NOMO-1 treated with dmso at 0.1 percent for 144 hours (cell line): ENCODE results near the gene TMEM121.

ENCODE experiments used
- DNase-seq: peaks from one replicate; lab custom pipeline; 2025; ENCODE audit not compliant: unreplicated experiment; lab: John Stamatoyannopoulos, UW

The TMEM121 gene

DNA sequence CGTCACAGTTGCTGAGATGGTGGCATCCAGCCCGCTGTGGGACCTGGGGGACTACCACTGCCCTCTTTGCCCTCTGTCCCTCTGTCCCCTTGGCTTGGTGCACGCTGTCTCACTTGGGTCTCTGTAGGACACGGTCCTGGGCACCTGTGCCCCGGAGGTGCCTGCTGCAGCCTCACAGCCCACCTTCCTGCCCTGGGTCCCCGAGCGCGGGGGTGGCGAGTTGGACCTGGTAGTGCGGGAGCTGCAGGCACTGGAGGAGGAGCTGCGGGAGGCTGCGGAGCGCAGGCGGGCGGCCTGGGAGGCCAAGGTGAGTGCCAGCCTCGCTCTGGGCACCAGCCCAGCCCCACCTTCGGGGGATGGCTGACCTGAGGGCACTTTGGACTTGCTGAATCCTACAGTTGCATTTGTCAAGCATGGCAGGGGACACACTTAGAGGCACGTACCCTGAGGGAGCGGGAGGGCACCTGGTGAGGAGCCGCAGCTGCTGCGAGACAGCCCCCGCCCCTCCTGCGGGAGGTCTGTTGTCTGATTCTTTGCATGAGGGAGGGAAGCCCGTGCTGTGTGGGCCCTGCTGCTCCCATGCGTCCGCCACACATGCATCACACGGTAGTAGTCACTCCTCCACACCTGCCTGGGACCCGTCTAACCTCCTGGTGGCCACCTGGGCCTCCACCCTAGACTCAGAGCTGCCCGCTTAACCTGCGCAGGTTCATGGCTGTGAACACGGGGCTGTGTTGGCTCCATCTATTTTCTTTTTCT is 28.5 kb upstream of the TMEM121 start:
- no peak for DNase-seq

DNA sequence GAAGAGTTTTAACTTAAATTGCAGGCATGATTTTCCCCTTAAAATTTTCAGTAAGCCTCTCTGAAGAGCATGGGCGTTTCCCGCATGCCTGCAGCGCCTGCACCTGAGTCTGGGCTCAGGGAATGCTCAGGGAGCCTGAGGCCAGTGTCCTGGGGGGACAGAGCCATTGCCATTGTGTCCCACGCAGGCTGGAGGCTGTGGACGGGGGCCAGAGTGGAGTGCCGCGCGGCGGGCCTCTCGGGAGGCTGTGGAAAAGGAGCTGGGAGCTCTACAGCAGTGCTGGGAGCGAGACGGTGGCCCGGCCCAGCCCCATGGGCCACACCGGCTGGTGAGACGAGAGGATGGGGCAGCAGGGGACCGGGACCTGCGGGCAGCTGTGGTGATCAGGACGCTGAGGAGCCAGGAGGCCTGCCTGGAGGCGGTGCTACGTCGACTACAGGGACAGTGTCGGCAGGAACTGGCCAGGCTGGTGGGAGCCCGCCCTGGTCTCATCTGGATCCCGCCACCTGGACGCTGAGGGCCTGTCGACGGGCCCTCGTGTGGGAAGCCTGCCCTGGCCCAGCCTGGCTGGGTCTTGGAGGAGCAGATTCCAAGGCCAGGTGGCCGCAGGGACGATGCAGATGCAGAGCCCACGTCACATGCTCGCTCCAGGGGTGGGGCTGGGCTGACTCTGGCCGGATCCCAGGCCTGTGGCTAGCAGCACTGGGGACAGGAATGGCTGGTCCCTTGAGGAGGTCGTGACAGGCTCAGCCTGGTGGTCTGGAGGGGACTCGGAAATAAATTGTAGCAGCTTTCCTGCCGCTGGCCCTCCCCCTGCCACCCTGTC is 27.7 kb upstream of the TMEM121 start:
- no peak for DNase-seq

DNA sequence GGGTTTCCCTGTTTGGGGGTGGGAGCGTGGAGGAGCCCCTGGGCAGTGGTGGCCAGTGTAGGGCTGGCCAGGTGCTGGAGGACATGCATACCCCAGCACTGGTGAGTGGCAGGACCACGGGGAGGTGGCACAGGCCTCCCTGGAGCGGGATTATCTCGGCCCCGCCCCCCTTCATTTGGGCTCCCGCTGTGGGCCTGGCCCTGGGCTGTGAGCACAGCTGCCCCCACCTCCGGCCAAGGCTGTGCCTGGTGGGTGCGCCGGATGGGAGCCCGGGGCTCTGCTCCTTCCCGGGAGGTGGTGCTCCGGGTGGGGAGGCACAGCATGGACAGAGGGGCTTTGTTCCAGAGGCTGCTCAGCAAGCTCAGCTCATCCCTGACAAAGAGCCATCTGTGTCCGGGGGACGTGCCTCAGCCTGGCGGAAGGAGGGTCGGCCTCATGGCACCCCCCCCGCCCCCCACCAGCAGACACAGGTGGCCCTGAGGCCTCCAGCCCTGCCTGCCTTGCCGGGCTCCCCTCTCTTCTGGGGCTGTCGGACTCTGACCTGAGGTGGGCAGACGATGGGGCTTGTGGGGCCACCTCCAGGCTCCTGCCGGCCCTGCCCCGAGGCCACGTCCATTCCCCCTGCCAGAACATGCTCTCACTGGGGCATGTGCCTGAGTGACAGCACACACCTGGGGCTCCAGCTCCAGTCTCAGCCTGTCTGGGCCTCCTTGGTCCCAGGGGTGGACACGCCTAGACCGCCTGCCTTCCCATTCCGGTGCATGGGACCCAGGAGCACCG is 26.9 kb upstream of the TMEM121 start:
- DNase-seq: no peak

- DNase-seq: no peak
Observed at GRCh38 chr14:105500036-105500725, 26.2 kb upstream of the TMEM121 start.

DNA sequence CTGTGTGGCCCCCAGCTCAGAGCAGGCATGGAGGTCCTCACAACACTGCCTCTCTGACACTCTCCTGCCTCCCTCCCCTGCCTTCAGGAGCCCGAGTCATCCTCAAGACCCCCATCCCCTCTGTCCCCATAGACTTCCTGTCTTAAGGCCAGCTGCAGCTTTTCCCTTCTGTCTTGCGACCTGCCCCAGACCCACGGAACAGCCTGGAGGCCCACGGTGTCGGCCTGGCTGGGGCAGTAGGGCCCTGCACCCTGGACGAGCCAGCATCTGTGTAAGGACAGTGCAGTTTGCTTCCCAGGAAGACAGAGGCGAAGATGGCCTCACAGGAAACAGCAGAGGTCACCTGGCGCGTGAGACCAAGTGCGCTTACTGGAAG is 25.7 kb upstream of the TMEM121 start:
- no peak for DNase-seq

GRCh38 chr14:105501504-105502291 is 24.7 kb upstream of the TMEM121 start:
- no peak for DNase-seq

DNA sequence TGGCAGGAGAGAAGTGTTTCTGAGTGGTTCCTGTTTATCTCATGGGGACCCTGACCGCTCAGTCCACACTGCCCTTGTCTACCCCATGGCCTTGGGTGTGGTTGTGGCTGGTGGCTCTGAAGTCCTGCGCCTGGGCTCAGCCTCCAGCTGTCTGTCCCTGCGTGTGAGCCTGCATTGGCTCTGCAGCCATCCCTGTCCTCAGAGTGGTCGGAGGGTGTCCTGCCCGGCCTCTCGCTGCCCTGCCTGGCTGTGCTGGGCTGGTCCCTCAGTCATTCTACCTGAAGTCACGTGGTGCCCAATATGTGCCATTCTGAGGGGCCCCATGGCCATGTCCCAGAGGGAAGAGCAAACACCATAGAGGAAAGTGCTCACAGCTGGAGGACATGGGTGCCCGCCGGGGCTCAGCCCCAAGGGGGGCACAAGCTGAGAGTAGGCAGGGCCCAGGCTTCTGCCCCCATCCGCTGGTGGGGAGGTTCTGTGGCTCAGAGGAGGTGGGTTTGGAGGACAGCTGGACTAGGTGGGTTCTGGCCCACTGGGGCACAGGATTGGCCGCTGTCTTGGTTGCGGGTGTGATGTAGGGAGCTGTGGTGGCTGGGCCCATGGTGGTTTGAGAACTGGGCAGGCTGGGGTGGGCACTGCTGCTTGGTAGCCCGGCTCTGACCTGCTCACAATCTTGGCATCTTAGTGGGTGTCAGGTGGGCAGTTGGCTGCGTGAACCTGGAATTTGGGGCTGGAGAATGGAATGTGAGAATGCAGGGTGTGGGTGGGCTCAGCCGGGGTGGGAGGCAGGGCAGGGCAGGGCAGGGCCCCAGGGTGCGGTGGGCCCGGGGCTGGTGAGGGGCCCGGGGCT is 23.7 kb upstream of the TMEM121 start:
- no peak for DNase-seq

DNA sequence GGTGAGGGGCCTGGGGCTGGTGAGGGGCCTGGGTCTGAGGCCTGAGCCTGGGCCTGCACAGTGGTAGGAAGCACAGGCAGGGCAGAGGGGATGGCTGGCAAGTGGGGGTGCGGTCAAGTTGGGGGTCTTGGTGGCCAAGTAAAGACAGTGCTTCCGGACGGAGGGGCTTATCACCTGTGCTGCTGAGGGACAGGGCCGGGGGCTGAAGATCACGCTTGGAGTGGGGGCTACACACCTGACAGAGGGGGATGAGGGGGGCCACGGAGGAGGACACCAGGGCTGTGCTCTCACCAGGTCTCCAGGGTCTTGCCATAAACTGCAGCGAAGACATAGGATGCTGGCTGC is 23.1 kb upstream of the TMEM121 start:
- no peak for DNase-seq

DNA sequence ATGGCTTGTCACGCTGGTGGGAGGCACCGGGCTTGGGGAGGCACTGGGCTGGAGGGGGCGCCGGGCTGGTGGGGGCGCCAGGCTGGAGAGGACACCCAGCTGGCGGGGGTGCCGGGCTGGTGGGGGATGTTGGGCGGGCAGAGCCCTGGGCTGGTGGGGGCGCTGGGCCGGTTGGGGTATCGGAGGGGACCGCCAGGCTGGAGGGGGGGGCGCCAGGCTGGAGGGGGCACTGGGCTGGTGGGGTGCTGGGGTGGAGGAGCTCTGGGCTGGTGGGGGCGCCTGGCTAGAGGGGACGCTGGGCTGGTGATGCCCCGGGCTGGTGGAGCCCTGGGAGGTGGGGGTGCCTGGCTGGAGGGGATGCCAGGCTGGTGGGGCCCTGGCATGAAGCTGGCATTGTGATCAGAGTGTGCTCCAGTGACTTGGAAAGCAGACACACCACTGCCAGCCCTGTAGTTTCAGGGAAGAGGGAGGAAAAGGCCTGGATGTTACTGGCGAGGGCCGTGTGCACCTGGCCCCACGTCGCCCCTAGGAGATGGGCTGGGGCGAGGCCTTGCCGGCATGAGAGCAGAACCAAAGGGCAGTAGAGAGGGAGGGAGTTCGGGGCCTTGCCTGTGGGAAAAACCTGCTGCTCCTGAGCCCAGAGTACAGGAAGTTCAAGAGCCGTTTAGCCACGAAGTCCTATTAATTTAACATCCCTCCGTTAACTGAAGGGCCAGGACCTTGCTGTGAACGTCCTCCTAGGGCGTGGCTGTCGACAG is 22.3 kb upstream of the TMEM121 start:
- DNase-seq: no peak

- no peak for DNase-seq
Observed at GRCh38 chr14:105505101-105505500, 21.3 kb upstream of the TMEM121 start.

DNA sequence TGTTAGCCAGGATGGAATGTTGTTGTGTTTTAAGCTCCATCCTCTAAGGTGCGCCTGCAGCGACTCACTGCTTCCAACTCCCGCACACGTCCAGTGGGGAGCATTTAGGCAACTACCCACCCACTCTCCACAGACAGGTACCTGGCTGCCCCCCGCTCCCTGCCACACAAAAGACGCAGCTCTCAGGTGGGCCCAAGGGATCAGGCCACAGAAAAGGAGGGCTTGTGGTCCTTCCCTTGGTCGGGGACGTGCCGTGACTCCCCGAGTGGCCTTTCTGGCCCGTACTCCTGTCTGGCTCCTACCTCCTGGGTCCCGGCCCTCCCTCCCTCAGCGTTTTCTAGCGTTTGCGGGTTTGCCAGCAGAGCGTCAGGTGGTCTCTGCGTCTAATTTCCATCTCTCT is 19.1 kb upstream of the TMEM121 start:
- no peak for DNase-seq

DNA sequence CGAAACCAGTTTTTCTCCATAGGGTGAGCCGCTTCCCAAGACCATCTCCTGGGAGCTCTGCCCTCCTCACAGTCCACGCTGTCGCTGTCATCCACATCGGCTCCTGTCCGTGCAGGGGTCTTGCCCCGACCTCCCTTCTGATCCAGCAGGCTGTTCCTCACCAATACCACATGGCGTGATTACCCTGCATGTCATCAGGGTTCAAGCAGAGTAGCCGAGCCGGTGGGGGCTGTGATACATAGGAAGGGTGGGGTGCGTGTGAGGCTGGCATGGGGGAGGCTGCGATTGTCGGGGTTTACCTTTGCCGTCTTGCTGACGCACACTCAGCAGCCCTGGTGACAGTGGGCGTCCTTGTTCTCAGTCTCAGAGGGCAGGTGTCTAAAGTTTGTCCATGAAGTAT is 18.3 kb upstream of the TMEM121 start:
- no peak for DNase-seq

DNA sequence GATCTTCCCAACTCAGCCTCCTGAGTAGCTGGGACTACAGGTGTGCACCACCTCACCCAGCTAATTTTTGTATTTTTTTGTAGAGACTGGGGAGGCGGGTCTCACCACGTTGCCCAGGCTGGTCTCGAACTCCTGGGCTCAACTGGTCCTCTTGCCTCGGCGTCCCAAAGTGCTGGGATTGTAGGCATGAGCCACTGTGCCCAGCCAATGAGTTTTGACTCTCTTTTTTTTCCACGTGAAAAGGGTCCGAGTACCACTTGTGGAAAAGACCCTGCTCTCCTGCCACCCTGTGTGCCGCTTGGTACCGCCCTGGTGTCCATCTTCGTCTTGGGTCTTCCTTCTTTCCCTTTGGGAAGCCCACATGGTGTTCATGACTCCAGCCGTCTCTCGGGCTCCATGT is 17.8 kb upstream of the TMEM121 start:
- DNase-seq: no peak

DNA sequence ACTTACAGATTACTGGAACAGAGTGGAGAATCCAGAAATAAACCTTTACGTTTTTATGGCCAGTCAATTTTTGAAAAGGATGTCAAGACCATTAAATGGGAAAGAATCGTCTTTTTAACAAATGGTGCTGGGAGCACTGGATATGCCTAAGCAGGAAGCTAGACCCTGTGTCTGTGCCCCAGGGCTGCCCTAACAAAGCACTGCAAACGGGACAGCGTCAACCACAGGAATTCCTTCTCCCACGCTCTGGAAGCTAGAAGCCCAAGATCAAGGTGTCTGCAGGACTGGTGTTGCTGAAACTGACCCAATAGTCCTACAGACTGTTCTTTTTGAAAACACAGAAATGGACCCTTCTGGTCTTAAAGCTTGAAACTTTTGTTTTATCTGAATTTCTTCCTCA is 9.3 kb upstream of the TMEM121 start:
- no peak for DNase-seq

- DNase-seq: no peak
Observed at GRCh38 chr14:105519946-105520698, 6.3 kb upstream of the TMEM121 start.

GRCh38 chr14:105525326-105525725 is 1.1 kb upstream of the TMEM121 start:
- no peak for DNase-seq

DNA sequence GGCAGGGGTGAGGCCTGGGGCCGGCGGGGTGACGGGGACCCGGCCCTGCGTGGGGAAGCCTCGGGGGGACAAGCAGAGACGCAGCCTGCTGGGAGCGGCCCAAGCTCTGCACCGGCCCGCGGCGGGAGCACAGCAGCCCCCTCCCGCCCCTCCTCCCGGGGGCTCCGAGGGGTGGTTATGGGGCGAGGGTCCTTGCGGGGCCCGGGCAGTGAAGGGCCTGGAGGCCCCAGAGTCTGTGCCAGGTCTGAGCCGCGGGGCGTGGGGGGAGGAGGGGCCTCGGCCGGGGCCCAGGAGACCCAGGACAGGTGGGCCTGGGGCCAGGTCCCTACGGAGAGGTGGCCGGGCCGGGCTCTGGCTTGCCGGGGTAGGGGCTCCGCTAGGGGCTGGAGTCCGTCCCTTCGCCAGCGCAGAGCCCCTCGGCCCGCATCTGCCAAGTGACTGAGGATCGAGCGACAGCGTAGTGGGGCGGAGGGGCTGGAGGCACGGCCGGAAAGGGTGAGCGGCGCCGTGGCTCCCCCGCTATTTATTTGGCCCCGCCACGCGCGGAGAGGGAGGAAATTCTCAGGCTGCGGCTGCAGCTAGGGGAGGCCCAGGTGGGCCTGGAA is 495 bp downstream of the TMEM121 start:
- DNase-seq: no peak

DNA sequence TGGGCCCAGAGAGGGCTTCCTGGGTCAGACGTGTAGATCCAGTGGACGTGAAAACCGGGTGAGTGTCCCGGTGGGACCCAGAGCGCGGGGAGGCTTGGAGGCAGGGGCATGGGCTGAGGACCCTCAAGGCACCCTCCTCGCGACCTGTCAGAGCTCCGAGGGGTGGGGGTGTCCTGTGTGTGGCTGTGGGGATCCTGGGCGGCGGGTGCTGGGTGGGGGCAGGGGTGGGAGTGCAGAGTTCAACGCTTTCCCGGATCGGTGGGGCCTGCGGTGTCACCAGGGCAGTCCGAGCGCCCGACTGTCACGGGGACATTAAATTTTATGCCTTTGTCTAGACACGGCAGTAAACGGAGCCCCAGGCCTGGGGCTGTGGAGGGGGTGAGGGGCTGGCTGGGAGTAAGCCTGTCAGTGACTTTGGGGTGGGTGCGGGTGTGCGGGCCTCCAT is 1.0 kb downstream of the TMEM121 start:
- no peak for DNase-seq
